HG03064 (cell line): ENCODE measurements around the gene NTHL1.

Source experiments
- ATAC-seq: cut with Tn5 transposase; IDR thresholded peaks from one replicate; pipeline ENCODE4 v1.9.1; 2021; ENCODE audit warnings: low read depth; ENCODE audit not compliant: unreplicated experiment

NTHL1 gene

DNA sequence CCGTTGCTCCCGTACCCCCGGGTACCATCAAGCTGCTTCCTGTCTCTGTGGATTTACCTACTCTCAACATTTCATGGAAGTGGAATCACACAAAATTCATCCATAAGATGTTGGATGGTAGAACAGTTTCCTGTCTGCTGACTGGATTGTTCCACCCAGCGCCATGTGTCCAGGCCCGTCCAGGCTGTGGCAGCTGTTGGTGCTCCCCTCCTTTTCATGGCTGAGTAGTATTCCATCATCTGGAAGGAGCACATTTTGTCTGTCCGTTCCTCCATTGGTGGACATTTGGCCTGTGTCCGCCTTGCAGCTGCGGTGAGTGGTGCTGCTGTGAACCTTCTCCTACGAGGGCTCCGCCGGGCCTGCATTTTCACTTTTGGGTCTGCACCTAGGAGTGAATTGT lies 18.5 kb upstream of the NTHL1 start:
- ATAC-seq, result no peak

DNA sequence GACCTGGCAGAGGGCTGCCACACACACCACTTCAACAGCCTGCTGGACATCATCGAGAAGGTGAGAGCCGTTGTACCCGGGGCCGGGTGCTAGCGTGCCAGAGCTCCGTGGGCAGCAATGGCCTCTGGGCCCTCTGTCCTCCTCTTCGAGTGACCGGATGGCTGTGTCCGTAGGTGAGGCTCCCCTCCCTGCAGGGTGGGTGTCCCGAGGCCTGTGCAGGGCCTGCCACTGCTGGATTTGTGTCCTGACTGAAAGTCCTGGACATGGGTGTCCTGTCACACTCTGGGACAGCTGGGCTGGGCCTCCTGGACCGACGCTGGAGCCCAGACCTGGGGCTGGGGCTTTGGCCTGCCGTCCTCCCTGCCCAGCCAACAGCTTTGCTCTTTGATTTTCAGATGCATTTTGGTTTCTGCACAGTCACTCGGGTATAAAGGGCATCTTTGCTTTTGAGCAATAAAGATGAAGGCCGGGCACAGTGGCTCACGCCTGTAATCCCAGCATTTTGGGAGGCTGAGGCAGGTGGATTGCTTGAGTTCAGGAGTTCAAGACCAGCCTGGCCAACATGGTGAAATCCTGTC lies 16.8 kb upstream of the NTHL1 start:
- ATAC-seq, result no peak

DNA sequence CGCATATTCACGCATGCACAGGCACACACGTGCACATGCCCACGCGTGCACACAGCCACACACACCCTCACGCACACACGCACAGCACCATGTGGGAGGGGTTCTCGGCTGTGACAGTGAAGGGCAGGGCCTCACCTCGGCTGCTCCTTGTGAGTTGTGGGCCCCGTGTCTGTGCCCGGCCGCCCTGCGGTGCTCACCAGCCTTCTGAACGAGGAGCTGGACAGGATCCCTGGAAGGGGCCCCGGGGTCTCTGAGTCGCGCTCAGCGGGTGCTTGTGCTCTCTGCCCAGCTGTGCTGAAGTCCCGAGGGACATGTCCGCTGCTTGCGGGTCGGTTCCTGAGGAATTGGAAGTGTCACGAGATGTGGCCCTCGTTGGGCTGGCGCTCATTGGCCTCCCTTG lies 16.2 kb upstream of the NTHL1 start:
- ATAC-seq, result no peak

DNA sequence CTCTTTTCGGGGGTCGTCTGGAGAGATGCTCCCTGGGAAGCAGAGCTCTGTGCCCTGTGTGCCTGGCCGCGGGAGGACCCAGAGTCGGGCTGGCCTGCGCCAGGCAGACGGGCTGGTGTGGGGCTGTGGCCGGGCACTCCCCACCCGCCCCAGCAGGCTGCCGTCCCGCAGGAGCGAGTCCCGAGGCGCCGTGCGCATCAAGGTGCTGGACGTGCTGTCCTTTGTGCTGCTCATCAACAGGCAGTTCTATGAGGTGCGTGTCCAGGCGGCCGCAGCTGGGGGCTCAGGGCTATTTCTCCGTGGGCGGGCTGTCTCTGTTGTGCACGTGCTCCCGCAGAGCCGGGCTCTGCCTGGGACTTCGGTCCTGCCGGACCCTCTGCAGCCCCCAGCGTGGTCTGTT lies 15.2 kb upstream of the NTHL1 start:
- ATAC-seq, result no peak

DNA sequence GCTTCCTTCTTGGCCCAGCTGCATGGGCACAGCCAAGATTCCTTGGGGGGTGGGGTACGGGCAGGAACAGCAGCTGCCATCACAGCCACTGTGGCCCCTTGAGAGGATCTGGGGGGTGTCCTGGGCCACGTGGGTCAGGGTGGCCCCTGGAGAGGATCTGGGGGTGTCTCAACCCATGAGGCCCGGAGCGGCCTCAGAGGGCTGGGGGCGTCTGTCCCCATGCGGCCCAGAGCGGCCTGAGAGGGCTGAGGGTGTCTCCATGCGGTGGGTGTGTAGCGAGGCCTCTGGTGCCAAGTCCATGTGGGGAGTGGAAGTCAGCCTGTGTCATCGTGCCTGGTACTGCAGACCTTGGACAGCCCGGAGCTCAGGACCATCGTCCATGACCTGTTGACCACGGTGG lies 13.9 kb upstream of the NTHL1 start:
- ATAC-seq, result no peak

DNA sequence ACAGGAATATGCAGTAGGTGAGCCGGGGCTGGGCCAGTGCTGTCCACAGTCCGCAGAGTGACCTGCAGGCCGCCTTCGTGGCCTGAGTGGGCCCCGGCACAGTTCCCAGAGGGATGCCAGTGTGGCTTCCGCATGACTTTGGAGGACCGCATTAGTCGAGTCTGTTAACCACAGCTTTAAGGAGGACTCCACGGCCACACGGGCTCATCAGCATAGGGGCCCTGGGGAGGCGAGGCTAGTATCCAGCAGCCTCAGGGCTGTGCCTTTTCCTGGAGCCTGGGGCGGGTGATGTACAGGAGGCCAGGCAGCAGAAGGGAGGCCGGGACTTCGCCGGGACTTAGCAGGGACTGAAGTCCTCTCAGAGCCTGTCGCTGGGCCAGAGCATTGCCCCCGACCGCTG lies 13.4 kb upstream of the NTHL1 start:
- no peak for ATAC-seq

DNA sequence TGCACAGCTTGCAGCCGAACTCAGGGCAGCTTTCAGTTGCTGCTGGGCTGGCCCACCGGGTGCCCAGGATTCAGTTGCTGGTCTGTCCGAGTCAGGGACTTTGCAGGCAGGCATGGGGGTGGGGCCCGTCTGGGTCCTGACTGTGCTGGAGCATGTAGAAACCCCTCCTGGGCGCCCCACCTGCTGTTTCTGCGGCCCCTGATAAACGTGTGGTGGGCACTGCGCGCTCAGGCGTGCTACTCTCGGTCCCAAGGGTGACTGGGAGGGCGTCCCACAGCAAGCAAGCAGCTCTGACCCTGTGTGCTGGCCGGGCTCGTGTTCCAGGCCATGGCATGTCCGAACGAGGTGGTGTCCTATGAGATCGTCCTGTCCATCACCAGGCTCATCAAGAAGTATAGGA lies 12.7 kb upstream of the NTHL1 start:
- no peak for ATAC-seq

DNA sequence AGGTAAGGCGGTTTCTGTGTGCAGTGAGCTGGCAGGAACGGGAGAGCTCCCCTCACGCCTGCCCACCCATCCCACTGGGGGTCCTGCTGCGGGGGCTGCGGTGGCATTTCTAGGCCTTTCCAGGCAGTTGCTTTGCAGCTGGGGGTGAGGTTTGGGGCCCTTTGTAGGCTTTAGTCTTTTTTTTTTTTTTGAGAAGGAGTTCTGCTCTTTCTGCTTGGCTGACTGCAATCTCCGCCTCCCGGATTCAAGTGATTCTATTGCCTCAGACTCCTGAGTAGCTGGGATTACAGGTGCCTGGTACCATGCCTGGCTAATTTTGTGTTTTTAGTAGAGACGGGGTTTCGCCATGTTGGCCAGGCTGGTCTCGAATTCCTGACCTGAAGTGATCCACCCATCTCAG lies 11.2 kb upstream of the NTHL1 start:
- no peak for ATAC-seq

DNA sequence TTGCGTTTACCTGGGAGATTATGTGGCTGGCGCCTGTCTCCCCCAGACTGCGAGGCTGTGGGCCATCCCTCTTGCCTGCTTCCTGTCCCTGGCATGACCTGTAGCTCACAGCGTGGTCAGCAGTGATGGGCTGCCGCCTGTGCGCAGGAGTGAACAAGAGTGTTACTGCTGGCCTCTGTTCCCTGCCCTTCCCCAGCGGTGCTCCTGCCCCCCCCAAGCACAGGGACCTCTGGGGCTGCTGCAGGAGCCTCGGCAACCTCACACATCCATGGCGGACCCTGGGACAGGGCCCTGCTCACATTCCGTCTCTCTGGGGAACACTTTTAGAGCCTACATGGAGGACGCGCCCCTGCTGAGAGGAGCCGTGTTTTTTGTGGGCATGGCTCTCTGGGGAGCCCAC lies 10.8 kb upstream of the NTHL1 start:
- ATAC-seq, result no peak

DNA sequence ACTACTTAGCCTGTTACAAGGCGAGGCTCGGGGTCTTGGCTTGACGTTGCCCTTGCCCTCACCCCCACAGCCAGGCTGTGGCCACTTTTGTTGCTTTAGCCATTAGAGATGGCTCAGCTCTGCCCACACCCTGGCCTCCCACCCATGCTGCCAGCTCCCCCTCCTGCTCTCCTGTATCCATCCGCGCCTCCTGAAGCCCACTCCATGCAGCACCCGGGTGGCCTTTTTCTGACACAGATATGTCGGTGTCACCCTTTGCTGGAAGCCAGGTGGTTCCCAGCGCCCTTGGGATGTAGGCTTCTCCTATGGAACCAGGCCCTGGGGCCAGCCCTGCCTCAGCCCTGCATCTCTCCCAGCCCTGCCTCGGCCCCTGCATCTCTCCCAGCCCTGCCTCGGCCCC lies 9.8 kb upstream of the NTHL1 start:
- no peak for ATAC-seq

DNA sequence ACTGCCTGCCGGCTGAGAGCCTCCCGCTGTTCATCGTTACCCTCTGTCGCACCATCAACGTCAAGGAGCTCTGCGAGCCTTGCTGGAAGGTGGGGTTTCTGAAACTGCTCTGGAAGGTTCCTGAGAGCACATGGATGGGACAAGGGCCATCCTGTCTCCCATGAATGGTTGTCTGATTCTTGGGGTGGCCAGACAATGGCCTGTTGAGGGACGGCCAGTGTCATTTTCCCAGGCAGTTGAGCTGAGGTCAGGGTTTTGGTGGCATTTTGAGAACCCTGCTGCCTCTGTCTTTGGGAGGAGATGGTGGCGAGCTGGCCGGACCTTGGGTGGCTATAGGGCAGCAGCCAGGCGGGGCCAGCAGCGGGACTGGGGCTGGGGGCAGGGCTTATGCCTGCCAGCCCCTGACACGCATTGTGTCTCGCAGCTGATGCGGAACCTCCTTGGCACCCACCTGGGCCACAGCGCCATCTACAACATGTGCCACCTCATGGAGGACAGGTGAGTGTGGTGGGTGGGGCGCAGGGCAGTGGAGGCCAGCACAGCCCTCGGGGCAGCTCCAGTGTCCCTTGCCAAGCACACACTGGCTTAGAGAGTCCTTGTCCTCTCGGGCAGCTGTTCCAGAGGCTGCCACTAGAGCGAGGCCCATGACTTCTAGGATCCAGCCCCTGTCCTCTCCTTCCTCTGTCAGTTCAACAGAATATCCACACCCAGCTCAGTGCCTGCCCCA lies 9.2 kb upstream of the NTHL1 start:
- no peak for ATAC-seq

DNA sequence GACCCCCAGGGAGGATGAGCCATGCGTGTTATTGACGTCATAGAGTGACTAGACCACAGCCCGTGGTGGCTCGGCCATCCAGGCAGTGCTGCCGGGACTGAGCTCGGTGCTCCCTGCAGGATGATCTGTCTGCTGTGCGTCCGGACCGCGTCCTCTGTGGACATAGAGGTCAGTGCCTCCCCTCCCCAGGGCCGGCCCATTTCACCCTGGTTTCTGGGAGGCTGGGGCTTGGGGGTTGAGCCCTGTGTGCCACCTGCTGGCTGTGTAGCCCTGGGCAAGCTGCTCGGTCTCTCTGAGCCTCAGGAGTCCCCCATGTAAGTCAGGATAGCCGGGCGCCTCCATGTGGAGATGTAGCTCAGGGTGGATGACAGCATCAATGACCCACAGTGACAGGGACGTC lies 8.4 kb upstream of the NTHL1 start:
- no peak for ATAC-seq

DNA sequence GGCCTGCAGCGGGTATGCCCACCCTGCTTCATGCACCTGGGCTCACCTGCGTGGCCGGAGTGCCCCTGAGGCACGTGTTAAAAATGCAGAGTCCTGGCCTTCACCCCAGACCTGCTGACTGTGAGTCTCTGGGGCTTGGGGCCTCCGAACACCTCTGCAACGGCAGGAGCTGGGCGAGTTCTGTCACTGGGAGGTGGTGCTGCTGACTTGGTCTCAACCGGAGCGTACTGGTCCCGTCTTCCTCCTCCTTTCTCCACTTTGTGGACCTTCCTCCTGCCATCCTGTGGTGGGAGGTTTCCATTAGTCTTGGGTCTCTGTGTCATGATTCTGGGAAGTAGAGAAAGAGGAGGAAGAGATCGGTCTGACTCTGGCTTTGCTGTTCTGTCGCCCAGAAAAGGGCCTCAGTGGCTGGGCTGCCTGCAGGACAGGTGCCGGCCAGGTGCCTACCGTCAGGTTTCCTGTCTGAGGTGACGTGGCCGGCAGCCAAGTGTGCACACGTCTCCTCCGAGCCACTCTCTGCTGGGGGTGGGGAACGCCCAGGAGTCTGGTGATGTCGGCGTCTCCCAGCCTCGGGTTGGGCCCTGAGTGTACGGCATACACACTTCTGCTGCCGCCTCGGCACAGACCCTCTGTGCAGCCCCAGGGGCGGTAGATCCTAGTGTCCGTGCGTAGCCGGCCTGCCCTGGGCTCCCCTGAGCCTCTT lies 7.1 kb upstream of the NTHL1 start:
- no peak for ATAC-seq

DNA sequence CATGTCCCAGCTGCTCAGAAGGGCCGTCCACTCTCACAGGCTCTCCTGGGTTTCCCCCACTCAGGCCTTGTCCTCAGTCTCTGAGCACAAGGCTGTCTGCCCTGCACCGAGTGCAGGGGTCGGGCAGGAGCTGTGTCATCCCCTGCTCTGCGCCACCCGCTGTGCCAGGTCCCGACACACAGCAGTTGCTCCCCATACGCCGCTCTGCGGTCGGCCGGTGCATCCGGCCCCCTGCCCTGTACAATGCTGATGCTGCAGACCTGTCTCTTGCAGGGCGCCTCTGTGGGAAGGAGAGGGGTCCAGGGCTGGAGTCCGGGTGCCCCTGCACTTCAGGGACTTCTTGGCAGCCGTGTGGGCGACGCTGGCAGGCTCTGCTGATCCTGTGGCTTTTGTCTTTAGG lies 6.3 kb upstream of the NTHL1 start:
- no peak for ATAC-seq

DNA sequence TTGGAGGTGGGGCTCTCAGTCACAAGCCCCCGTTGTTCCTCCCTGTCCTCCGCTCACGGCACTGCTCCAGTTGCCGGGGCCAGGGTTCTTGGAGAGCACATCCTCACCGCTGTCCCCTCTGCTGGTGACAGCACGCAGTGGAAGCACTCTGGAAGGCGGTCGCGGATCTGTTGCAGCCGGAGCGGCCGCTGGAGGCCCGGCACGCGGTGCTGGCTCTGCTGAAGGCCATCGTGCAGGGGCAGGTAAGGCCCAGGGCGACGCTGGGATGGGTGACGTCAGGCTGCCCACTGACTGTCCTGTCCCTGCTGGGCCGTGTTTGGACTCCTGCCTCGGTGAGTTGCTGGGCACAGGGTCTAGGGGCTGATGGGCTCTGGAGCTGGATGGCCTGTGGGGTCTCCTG lies 5.6 kb upstream of the NTHL1 start:
- no peak for ATAC-seq

DNA sequence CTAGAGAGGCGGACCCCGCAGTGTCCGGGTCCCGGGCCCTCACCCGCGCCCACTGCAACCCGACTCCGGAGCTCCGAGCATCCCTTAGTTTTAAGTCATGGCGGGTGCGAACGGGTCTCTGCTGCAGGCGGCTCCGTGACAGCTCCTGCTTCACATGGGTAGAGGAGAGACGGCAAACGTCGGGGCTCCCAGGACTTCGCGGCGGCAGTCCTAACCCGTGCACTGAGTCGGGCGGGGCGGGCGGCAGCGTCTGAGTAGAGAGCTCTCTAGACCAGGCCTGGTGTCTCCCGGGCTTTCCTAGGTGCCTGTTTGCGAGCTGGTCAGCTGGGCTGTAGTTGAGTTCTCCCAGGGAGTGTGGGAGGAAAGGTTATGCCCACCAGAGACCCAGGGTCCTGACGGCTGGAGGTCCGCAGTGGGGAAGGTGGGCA lies 496 bp upstream of the NTHL1 start:
- ATAC-seq, result no peak

DNA sequence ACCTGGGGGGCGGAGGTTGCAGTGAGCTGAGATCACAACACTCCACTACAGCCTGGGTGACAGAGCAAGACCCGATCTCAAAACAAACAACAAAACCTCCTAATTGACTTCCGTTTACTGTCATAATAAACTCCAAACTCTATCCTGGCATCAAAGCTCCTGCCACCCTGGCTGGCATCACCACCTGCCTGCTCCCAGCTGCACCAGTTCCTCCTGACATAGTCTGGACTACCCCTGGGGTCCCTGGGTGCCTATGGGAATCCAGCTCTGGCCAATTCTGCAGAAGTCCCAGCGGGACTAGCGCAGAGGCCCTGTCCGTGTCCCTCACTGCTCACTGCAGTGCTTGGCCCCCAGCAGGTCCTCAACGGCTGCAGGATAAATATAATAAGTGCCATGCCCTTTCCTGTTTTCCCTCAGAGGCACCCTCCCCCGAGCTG lies 723 bp downstream of the NTHL1 start:
- ATAC-seq, result no peak

DNA sequence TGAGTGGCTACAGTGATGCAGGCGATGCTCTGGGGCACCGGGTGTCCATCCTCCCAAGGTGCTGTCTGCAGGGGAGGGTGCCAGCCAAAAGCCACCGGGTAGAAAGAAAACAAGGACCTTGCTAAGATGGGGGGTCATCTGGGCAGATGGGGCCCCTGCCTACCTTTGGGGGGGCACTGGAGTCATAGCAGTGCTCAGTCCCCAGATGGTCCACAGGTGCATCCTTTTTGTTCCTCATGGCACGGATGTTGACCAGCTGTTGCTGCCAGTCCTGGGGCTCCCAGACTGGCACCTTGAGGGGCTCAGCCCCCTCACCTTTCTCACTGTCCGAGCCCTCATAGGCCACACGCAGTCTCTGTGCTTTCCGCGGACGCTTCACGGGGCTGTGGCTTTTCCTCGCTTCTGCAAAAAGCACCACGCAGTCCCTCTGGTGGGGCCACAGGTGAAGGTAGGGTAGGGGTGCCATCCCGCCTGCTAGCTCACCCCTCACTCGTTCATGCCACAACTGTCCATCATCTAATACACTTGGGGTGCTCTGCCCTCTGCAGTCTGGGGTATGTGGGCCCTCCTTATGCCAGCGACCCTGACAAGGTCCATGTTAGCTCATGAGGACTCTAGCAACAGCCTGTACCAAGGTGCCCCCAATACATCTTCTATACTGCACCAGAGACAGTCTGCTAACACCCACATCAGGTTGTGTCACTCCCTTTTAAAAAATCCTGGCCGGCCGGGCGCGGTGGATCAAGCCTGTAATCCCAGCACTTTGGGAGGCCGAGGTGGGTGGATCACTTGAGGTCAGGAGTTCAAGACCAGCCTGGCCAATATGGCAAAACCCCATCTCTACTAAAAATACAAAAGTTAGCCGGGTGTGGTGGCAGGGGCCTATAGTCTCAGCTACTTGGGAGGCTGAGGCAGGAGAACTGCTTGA lies 1.4 kb downstream of the NTHL1 start:
- no peak for ATAC-seq

DNA sequence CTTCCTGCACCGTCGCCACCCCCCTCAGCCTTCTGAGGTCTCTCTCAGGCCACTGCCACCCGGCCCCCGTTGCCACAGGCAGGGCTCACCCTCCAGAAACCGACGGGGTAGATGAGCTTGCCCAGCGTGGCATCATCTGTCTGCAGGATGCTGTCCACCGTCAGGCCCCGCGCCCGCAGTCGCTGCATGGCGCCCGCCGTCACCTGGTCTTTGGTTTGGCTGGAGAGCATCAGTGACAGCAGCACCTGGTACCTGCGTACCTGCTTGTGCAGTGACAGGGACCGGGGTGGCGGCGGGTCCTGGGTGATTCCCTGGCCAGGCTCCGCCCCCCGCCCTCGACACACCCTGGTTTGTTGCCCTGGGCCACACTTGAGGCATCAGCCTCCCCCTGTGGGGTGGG lies 3.1 kb downstream of the NTHL1 start:
- ATAC-seq, result no peak

DNA sequence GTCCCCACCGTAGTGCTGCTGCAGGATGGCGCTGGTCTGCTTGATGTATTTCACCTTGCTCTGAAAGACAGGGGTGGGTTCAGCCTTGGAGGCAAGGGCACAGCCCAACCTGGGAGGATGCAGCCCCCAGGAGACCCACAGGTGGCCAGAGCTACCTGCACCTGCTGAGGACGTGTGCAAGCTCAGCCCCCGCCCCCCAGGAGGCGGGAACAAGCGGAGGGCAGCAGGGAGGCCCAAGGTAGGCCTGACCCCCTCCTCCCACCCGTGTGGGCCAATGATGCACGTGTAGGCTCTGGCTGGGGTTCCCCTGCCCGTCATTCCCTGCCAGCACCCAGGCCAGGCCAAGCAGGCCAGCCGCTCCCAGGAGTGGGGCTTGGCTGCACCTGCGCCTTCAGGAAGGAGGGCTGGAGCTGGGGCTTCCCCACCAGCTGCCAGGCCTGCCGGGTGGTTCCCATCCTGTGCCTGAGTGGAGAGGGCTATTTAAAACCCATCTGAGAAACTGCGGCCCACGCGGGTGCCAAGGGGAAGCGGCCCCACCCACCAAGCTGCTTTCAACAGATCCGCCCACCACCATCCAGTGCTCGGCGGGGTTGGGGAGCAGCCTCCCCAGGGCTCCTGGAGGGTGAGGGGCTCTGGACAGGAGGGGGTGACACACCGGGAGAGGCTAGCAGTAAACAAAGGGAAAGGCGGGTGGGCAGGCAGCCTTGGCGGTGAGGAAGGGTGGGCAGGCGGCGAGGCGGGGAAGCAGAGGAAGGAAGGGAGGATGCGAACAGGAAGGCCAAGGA lies 3.8 kb downstream of the NTHL1 start:
- ATAC-seq, result no peak
